ENCODE measurements around the gene ZNF823.

GRCh38 chr19:11756965-11757364 is 18.2 kb upstream of the ZNF823 start:
- TF ChIP-seq POU6F1 (CRISPR knock-in tag; IDR thresholded peaks at IDR 0.05; ENCODE audit: borderline replicate concordance, low read depth) (no peak), ARNTL (CRISPR knock-in tag; IDR thresholded peaks at IDR 0.05; ENCODE audit: borderline replicate concordance, low read depth) (no peak), ZFP30 (CRISPR knock-in tag; IDR thresholded peaks at IDR 0.05) (no peak)
